ENCODE measurements around the gene PSMG3. TPM values are rescaled to one million over a fixed set of nuclear protein-coding genes. Genes with fewer than 3 reads are reported as not detected.
A peak's percentile ranks its signal among the peaks of the same experiment; 100 is the strongest.

The PSMG3 gene
- total and polyA plus RNA-seq, 8 donors = 4.9 to 71.5 (median 33.3) TPM; not detected in 1

DNA sequence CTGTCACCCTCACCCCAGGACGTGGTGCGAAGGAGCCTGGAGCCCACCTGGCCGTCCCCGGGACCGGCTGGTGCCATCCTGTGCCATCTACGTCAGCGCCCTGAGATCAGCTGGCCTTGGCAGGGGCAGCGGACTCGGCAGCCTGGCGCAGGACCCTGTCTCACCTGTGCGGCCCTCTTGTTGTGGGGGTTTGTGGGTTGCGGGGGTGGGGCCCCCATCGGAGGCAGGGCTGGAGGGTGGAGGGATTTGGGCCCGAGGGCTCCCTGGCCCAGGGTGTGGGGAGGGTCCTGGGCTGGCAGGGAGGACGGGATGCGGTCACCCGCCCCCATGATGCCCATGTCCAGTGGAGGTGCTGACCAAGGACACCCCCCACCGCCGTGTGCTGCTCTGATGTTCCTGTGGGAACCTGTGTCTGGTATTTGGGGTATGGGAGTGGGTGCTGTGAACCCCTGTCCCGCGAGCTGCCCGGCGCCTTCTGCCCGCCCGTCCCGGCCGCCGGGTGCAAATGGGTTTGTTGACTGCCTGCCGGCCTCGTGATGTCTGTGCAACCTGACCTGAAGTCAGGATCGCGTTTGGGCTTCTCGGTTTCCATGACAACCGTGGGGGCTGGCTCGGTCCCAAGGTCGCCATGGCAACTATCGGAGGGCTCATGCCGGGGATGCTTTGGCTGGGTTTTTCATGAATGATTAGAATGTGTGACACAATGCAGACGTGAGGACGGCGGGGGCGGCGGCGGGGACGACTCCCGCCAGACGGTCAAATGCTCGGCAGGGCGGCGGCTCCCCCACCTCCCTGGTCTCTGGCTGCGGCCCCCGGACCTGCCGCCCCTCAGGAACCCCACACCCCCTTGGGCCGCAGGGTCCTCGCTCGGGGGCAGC lies 32.1 kb downstream of the PSMG3 start:
- intact Hi-C loops (cut with DNase I; ENCODE audit: low total_unique reads) = no loop called here
- TF ChIP-seq POLR2AphosphoS5 (IDR thresholded peaks at IDR 0.05) = peak; percentile 48 to 81 (median 49)
- no peak for TF ChIP-seq EP300 (IDR thresholded peaks at IDR 0.05)
- Histone ChIP-seq H3K4me3 (peak overlapping the region; percentile 42 to 56 (median 46)), H3K36me3 (peaks cover 44 to 57% (median 53%) of the 10 kb centered on the region in 4 donors), H3K27ac (peak overlapping the region; percentile 94 to 100 (median 98)), H3K27me3 (no peaks in the 10 kb centered on the region), H3K4me1 (peaks cover 52 to 64% (median 58%) of the 10 kb centered on the region in 4 donors), H3K9me3 (no peaks in the 10 kb centered on the region)
- peak; percentile 81 to 96 for DNase-seq
- WGBS, 5 donors = 15 to 35% (median 27%) methylated on average over 29 to 56 of the region's 56 CpGs

DNA sequence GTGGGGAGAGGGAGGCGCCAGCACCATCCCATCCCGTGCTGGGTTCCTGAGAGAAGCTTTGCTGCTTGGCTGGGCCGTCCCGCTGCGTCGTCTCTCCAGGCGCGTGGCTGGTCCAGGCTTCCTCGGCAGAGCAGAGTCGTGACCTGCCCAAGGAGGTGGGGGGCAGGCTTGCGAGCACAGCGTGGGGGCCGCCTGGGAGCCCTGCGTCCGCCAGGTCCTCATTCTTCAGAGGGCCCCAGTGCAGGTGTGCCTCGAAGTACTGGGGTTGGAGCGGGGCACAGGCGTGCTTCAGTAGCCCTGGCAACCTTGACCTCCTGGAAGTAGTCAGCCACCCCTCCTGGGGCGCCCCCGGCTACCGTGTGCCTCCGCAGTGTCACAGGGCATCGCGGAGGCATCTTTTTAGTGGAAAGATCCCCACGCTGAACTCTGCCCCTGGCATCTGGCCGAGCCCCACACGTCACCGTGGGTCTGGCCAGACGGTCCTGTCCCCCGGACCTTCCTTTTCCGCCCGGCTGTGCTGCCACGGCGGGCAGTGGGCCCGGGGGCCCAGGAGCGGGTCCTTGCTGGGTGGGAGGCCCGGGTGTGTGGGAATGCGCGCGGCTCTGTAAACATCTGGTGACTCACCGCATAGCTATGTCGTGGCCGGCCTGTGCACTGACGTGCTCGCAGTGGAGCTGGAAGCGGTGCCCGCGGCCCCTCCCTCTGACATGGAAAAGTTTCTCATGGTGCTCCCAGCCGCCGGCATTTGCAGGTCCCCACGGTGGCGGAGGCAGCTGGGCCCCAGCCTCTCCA lies 32.9 kb downstream of the PSMG3 start:
- Histone ChIP-seq H3K4me1 (peaks cover 54 to 71% (median 62%) of the 10 kb centered on the region in 4 donors), H3K27me3 (no peaks in the 10 kb centered on the region), H3K36me3 (peaks cover 38 to 49% (median 45%) of the 10 kb centered on the region in 4 donors), H3K27ac (peak overlapping the region; percentile 94 to 100 (median 98)), H3K4me3 (peak overlapping the region; percentile 42 to 56 (median 46)), H3K9me3 (no peaks in the 10 kb centered on the region)
- intact Hi-C loops (cut with DNase I; ENCODE audit: low total_unique reads) = no loop called here
- peak; percentile 96 to 98 for DNase-seq
- WGBS, 5 donors = 14 to 30% (median 20%) methylated on average over 25 to 52 of the region's 52 CpGs
- TF ChIP-seq POLR2A (IDR thresholded peaks at IDR 0.05) (peak in 1 of 4 donors; percentile 31), POLR2AphosphoS5 (IDR thresholded peaks at IDR 0.05) (peak; percentile 81 to 92 (median 86)), EP300 (IDR thresholded peaks at IDR 0.05) (peak; percentile 47)
- TF ChIP-seq, protein P1, sequence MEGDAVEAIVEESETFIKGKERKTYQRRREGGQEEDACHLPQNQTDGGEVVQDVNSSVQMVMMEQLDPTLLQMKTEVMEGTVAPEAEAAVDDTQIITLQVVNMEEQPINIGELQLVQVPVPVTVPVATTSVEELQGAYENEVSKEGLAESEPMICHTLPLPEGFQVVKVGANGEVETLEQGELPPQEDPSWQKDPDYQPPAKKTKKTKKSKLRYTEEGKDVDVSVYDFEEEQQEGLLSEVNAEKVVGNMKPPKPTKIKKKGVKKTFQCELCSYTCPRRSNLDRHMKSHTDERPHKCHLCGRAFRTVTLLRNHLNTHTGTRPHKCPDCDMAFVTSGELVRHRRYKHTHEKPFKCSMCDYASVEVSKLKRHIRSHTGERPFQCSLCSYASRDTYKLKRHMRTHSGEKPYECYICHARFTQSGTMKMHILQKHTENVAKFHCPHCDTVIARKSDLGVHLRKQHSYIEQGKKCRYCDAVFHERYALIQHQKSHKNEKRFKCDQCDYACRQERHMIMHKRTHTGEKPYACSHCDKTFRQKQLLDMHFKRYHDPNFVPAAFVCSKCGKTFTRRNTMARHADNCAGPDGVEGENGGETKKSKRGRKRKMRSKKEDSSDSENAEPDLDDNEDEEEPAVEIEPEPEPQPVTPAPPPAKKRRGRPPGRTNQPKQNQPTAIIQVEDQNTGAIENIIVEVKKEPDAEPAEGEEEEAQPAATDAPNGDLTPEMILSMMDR (IDR thresholded peaks at IDR 0.05) = no peak

DNA sequence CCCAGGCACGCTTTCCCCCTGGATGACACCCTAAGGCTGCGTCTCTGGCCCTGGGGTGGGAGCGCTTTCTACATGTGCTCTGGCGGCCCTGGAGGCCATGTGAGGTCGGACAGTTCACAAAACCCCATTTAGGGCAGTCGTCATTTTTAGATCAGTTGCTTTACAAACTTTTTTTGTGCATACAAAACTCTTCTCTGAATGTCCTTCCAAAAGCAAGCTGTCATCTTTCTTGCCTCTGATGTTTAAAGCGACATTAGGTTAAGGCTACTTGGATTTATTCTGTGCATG lies 33.4 kb downstream of the PSMG3 start:
- H3K27ac ChIP-seq = peak overlapping the region; percentile 94 to 100 (median 98)
- peaks cover 58 to 77% (median 68%) of the 10 kb centered on the region in 4 donors for H3K4me1 ChIP-seq
- TF ChIP-seq EP300 (IDR thresholded peaks at IDR 0.05) = no peak
- TF ChIP-seq, protein P1 (IDR thresholded peaks at IDR 0.05) = no peak
- TF ChIP-seq POLR2AphosphoS5 (IDR thresholded peaks at IDR 0.05) = no peak
- no peak for TF ChIP-seq POLR2A (IDR thresholded peaks at IDR 0.05)
- no peaks in the 10 kb centered on the region for H3K9me3 ChIP-seq
- intact Hi-C loops (cut with DNase I; ENCODE audit: low total_unique reads) = no loop called here
- no peak for DNase-seq
- WGBS, 5 donors = 65 to 78% (median 72%) methylated on average over 7 of the region's 7 CpGs
- peaks cover 32 to 43% (median 40%) of the 10 kb centered on the region in 4 donors for H3K36me3 ChIP-seq
- H3K27me3 ChIP-seq = no peaks in the 10 kb centered on the region
- peak overlapping the region in 3 of 4 donors; percentile 42 to 47 (median 45) for H3K4me3 ChIP-seq

DNA sequence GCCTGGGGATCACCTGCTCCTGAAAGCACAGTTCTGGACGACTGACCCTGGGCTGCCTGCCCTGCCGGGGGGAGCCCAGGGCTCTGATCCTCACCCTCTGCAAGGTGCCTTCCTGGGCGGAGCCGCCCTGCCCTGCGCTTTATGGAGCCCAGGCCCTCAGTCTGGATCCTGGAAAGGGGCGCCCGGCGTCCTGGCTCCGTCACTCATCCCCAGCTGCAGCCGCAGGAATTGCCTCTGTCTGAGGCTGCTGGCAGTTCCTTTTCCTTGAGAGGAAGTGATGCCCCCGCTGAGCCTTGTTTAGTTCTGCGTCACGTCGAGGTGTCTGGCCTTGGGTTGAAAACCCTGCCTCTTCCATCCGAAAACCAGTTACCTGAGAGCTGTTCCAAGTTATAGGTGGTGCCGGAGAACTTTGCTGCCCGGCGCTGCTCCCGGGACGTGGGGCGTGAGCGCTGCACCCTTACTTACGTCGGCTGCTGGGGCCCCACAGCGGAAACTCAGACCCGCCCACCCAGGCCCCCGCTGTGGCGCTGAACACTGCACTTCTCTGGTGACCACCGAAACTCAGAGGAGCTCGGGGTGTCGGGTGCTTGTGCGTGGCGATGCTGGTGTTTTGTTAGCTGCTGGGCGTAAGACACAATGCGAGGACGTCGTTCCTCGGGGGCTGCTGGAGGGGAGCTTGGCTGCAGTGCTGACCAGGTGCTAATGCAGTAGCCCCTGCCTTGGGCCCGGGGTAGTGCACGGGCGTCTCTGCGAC lies 34.0 kb downstream of the PSMG3 start:
- TF ChIP-seq, protein P1 (IDR thresholded peaks at IDR 0.05) = no peak
- TF ChIP-seq POLR2AphosphoS5 (IDR thresholded peaks at IDR 0.05) = no peak
- TF ChIP-seq EP300 (IDR thresholded peaks at IDR 0.05) = no peak
- no peak for TF ChIP-seq POLR2A (IDR thresholded peaks at IDR 0.05)
- DNase-seq = peak in 1 of 2 donors; percentile 63
- peaks cover 58 to 79% (median 71%) of the 10 kb centered on the region in 4 donors for H3K4me1 ChIP-seq
- intact Hi-C loops (cut with DNase I; ENCODE audit: low total_unique reads) = no loop called here
- no peaks in the 10 kb centered on the region for H3K27me3 ChIP-seq
- H3K9me3 ChIP-seq = no peaks in the 10 kb centered on the region
- H3K36me3 ChIP-seq = peaks cover 27 to 38% (median 34%) of the 10 kb centered on the region in 4 donors
- 87 to 93% (median 89%) methylated on average over 30 to 42 of the region's 42 CpGs for WGBS, 5 donors
- peak overlapping the region; percentile 38 to 100 (median 98) for H3K27ac ChIP-seq
- peak overlapping the region in 2 of 4 donors; percentile 42 to 47 for H3K4me3 ChIP-seq
